Measurements from ENCODE around the gene EPB41L4A. TPM values are rescaled to one million over a fixed set of nuclear protein-coding genes. Genes with fewer than 3 reads are reported as not detected.

The EPB41L4A gene
- total RNA-seq, 1 experiment from 2014 or later, result 0.87 TPM

DNA sequence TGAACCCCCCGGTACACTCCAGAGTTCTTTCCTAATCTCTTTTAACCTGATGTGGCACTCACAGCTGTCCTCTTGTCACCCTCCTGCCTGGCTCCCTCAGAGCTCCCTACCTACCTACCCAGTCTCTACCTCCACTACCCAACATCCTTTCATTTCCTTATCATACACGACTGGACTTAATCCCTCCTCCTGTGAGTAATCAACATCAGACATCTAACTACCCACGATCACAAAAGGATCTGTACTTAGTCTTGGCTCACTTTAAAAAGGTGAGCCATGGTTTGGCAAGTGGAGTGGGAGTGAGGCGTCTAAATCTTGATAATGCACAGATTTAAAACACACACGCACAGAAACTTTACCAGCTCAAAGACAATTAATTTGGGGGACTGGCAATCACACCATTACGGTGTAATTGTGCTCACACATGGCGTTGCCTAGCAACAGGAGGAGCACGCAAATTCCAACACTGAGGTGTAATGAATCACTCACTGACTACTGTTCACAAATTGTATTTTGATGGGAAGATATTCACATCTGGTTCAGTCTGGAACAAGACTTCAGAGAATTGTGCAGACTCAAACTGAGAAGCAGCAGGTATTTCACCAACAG is 235.9 kb downstream of the EPB41L4A start:
- Histone ChIP-seq H3K4me1 (ENCODE audit: control insufficient read depth, insufficient read depth, low read length) (no peaks in the 10 kb centered on the region), H3K4me3 (ENCODE audit: low read depth in 2 of 2, low read length in 2 of 2) (no peak overlapping the region), H3K36me3 (ENCODE audit: control insufficient read depth, insufficient read depth, low read length) (no peaks in the 10 kb centered on the region), H3K27ac (ENCODE audit: low read length) (no peak overlapping the region), H3K27me3 (ENCODE audit: control insufficient read depth, insufficient read depth, low read length) (peaks cover 17% of the 10 kb centered on the region), H3K9me3 (ENCODE audit: control insufficient read depth, insufficient read depth, low read depth, low read length) (no peaks in the 10 kb centered on the region)
- ChIA-PET POLR2A (no interaction called here), CTCF (no interaction called here)
- TF ChIP-seq, protein P1, sequence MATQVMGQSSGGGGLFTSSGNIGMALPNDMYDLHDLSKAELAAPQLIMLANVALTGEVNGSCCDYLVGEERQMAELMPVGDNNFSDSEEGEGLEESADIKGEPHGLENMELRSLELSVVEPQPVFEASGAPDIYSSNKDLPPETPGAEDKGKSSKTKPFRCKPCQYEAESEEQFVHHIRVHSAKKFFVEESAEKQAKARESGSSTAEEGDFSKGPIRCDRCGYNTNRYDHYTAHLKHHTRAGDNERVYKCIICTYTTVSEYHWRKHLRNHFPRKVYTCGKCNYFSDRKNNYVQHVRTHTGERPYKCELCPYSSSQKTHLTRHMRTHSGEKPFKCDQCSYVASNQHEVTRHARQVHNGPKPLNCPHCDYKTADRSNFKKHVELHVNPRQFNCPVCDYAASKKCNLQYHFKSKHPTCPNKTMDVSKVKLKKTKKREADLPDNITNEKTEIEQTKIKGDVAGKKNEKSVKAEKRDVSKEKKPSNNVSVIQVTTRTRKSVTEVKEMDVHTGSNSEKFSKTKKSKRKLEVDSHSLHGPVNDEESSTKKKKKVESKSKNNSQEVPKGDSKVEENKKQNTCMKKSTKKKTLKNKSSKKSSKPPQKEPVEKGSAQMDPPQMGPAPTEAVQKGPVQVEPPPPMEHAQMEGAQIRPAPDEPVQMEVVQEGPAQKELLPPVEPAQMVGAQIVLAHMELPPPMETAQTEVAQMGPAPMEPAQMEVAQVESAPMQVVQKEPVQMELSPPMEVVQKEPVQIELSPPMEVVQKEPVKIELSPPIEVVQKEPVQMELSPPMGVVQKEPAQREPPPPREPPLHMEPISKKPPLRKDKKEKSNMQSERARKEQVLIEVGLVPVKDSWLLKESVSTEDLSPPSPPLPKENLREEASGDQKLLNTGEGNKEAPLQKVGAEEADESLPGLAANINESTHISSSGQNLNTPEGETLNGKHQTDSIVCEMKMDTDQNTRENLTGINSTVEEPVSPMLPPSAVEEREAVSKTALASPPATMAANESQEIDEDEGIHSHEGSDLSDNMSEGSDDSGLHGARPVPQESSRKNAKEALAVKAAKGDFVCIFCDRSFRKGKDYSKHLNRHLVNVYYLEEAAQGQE (IDR thresholded peaks at IDR 0.05; ENCODE audit: insufficient read depth in 1 of 2, low read depth in 2 of 2, low read length in 1 of 2), result no peak
- no peak for TF ChIP-seq TCF7L2 (IDR thresholded peaks at IDR 0.05; ENCODE audit: low read depth, low read length)
- TF ChIP-seq SIN3A (IDR thresholded peaks at IDR 0.05; ENCODE audit: borderline replicate concordance, insufficient read depth, low read depth, low read length), result no peak
- no peak for TF ChIP-seq POLR2AphosphoS5 (IDR thresholded peaks at IDR 0.05; ENCODE audit: low read depth, low read length)
- TF ChIP-seq, protein P2, sequence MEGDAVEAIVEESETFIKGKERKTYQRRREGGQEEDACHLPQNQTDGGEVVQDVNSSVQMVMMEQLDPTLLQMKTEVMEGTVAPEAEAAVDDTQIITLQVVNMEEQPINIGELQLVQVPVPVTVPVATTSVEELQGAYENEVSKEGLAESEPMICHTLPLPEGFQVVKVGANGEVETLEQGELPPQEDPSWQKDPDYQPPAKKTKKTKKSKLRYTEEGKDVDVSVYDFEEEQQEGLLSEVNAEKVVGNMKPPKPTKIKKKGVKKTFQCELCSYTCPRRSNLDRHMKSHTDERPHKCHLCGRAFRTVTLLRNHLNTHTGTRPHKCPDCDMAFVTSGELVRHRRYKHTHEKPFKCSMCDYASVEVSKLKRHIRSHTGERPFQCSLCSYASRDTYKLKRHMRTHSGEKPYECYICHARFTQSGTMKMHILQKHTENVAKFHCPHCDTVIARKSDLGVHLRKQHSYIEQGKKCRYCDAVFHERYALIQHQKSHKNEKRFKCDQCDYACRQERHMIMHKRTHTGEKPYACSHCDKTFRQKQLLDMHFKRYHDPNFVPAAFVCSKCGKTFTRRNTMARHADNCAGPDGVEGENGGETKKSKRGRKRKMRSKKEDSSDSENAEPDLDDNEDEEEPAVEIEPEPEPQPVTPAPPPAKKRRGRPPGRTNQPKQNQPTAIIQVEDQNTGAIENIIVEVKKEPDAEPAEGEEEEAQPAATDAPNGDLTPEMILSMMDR (IDR thresholded peaks at IDR 0.05), result no peak
- intact Hi-C loops (cut with micrococcal nuclease; ENCODE audit: unreplicated experiment), result no loop called here
- no peak for DNase-seq (ENCODE audit: low read depth, low spot score)
- in situ Hi-C loops (cut with HindIII; ENCODE audit: low pct_unique_long_range_greater_than_20kb, low sequenced_read_pairs), result no loop called here
- no TSS peak for BruUV-seq (replicated peaks)
- no peak for ATAC-seq

DNA sequence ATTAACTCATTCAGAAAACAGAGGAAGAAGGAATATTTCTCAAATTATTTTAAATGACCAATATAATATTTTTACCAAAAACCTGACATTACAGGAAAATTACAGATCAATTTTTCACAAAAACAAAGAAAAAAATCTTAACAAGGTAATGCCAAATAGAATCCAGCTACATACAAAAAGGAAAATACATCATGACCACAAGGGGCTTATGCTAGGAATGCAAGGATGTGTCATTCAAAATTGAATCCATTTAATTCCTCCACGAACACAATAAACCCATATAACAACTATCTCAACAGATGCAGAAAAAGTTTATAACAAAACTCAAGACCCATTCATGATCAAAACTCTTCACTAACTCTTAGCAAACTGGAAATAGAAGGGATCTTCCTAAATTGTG is 239.8 kb downstream of the EPB41L4A start:
- H3K36me3 ChIP-seq (ENCODE audit: control insufficient read depth, insufficient read depth, low read length), result no peaks in the 10 kb centered on the region
- DNase-seq (ENCODE audit: low read depth, low spot score) (no peak), ATAC-seq (no peak)
- BruUV-seq (replicated peaks), result no TSS peak
- TF ChIP-seq TCF7L2 (IDR thresholded peaks at IDR 0.05; ENCODE audit: low read depth, low read length), result no peak
- TF ChIP-seq POLR2AphosphoS5 (IDR thresholded peaks at IDR 0.05; ENCODE audit: low read depth, low read length), result no peak
- TF ChIP-seq, protein P1 (IDR thresholded peaks at IDR 0.05; ENCODE audit: insufficient read depth in 1 of 2, low read depth in 2 of 2, low read length in 1 of 2), result no peak
- TF ChIP-seq SIN3A (IDR thresholded peaks at IDR 0.05; ENCODE audit: borderline replicate concordance, insufficient read depth, low read depth, low read length), result no peak
- TF ChIP-seq, protein P2 (IDR thresholded peaks at IDR 0.05), result no peak
- intact Hi-C loops (cut with micrococcal nuclease; ENCODE audit: unreplicated experiment) (loop anchor here (10.0 kb wide), 1 partner anchor 576 kb away; no protein-coding TSS in a partner anchor), in situ Hi-C loops (cut with HindIII; ENCODE audit: low pct_unique_long_range_greater_than_20kb, low sequenced_read_pairs) (no loop called here)
- H3K27ac ChIP-seq (ENCODE audit: low read length), result no peak overlapping the region
- H3K4me3 ChIP-seq (ENCODE audit: low read depth in 2 of 2, low read length in 2 of 2), result no peak overlapping the region
- peaks cover 7% of the 10 kb centered on the region for H3K27me3 ChIP-seq (ENCODE audit: control insufficient read depth, insufficient read depth, low read length)
- CTCF ChIA-PET, result no interaction called here
- POLR2A ChIA-PET, result no interaction called here
- peaks cover 4% of the 10 kb centered on the region; the same call in 1 of the 2 replicates for H3K4me1 ChIP-seq (ENCODE audit: control insufficient read depth, insufficient read depth, low read length)
- H3K9me3 ChIP-seq (ENCODE audit: control insufficient read depth, insufficient read depth, low read depth, low read length), result no peaks in the 10 kb centered on the region
